IPS-18c (cell line): Measurements from ENCODE around the gene PAQR4.

ENCODE experiments used
- H3K4me3 ChIP-seq: 2 replicates; pipeline ENCODE4 v1.7.0; 2013; ENCODE audit warnings: low read depth, mild to moderate bottlenecking, low read length, moderate library complexity; ENCODE audit not compliant: insufficient read depth
- H3K9me3 ChIP-seq: one replicate; pipeline ENCODE4 v1.6.1; 2013; ENCODE audit warnings: mild to moderate bottlenecking, low read length, moderate library complexity; ENCODE audit not compliant: control insufficient read depth, insufficient read depth

Gene PAQR4

GRCh38 chr16:2959206-2959605, 9.9 kb upstream of the PAQR4 start:
- H3K9me3 ChIP-seq, result no peaks in the 10 kb centered on the region

GRCh38 chr16:2960183-2961010, 8.8 kb upstream of the PAQR4 start:
- Histone ChIP-seq H3K9me3 (no peaks in the 10 kb centered on the region), H3K4me3 (no peak overlapping the region)

More at GRCh38 chr16:2959206-2959605, 9.9 kb upstream of the PAQR4 start:
- H3K4me3 ChIP-seq, result no peak overlapping the region

- Histone ChIP-seq H3K9me3 (no peaks in the 10 kb centered on the region), H3K4me3 (peak overlapping the region; percentile 38; the same call in 1 of the 2 replicates)
Measured at GRCh38 chr16:2962334-2963073, 6.6 kb upstream of the PAQR4 start.

- H3K4me3 ChIP-seq, result peak overlapping the region; percentile 71
- no peaks in the 10 kb centered on the region for H3K9me3 ChIP-seq
Measured at GRCh38 chr16:2963074-2963722, 6.0 kb upstream of the PAQR4 start.

GRCh38 chr16:2963723-2964474, 5.2 kb upstream of the PAQR4 start, which contains the start of gene KREMEN2:
Gene KREMEN2, plus strand, starts transcription at chr16:2964275. Its CDS starts 246 bp downstream, at chr16:2964521.
- peak within 1 kb of the TSS; percentile 71 for H3K4me3 ChIP-seq
- no peaks in the 10 kb centered on the region for H3K9me3 ChIP-seq

GRCh38 chr16:2964475-2965336, 4.4 kb upstream of the PAQR4 start:
- Histone ChIP-seq H3K9me3 (no peaks in the 10 kb centered on the region), H3K4me3 (peak overlapping the region; percentile 71)

- H3K4me3 ChIP-seq, result no peak overlapping the region
- H3K9me3 ChIP-seq, result no peaks in the 10 kb centered on the region
Measured at GRCh38 chr16:2966043-2966807, 2.9 kb upstream of the PAQR4 start.

GRCh38 chr16:2966808-2967191, 2.3 kb upstream of the PAQR4 start:
- Histone ChIP-seq H3K9me3 (no peaks in the 10 kb centered on the region), H3K4me3 (0 out of 2 replicates have a peak overlapping the region, but pooled peaks have one; percentile 20)

GRCh38 chr16:2967211-2967631, 1.9 kb upstream of the PAQR4 start:
- Histone ChIP-seq H3K9me3 (no peaks in the 10 kb centered on the region), H3K4me3 (no peak overlapping the region)

GRCh38 chr16:2967721-2968161, 1.4 kb upstream of the PAQR4 start:
- no peak overlapping the region for H3K4me3 ChIP-seq
- no peaks in the 10 kb centered on the region for H3K9me3 ChIP-seq

DNA sequence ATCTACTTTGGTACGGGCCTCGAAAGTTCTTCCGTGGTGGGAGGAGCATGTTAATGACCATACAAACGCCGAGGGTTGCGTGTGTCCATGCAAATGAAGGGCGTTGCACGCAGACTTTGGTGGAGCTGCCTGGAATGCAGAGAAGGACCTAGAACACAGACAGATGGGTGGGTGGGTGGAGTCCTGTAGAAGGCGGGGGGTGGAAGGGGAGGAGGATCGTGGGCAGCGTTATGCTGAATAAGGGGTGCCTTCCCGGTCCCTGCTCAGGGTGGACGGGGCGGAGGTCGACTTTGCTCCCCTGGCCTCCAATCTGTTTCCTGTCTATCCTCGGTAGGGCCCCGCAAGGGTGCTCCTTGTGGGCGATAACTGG, 795 bp upstream of the PAQR4 start:
- H3K4me3 ChIP-seq, result peak overlapping the region; percentile 89

GRCh38 chr16:2969545-2970521, 685 bp downstream of the PAQR4 start:
- Histone ChIP-seq H3K4me3 (peak overlapping the region; percentile 89), H3K9me3 (peaks cover 2% of the 10 kb centered on the region)

More for the DNA sequence above, 795 bp upstream of the PAQR4 start:
- peaks cover 2% of the 10 kb centered on the region for H3K9me3 ChIP-seq

- H3K9me3 ChIP-seq, result peaks cover 2% of the 10 kb centered on the region
Measured at GRCh38 chr16:2970563-2970962, 1.4 kb downstream of the PAQR4 start.

DNA sequence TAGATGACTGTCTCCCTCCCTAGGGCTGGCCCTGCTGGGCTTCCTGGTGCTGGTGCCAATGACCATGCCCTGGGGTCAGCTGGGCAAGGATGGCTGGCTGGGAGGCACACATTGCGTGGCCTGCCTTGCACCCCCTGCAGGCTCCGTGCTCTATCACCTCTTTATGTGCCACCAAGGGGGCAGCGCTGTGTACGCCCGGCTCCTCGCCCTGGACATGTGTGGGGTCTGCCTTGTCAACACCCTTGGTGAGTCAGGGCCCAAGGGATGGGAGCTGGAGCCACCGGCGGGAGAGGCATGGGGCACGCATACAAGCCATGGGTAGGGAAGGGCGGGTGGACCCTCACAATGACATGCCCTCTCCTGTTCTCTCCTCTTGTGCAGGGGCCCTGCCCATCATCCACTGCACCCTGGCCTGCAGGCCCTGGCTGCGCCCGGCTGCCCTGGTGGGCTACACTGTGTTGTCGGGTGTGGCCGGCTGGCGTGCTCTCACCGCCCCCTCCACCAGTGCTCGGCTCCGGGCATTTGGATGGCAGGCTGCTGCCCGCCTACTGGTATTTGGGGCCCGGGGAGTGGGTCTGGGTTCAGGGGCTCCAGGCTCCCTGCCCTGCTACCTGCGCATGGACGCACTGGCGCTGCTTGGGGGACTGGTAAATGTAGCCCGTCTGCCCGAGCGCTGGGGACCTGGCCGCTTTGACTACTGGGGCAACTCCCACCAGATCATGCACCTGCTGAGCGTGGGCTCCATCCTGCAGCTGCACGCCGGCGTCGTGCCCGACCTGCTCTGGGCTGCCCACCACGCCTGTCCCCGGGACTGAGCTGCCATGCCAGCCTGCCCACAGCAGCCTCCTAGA, 2.2 kb downstream of the PAQR4 start:
- H3K4me3 ChIP-seq, result no peak overlapping the region
- H3K9me3 ChIP-seq, result peaks cover 2% of the 10 kb centered on the region

More at GRCh38 chr16:2970563-2970962, 1.4 kb downstream of the PAQR4 start:
- H3K4me3 ChIP-seq, result peak overlapping the region; percentile 89
